SJSA1 (cell line): ENCODE results near the gene FGR. TPM values are rescaled to one million over a fixed set of nuclear protein-coding genes. Genes with fewer than 3 reads are reported as not detected.
A peak's percentile ranks its signal among the peaks of the same experiment; 100 is the strongest.

ENCODE experiments used
- DNase-seq, 2 experiments: peaks; one replicate each; pipeline ENCODE4 v3.0.0-alpha.2; 2015 to 2020; ENCODE audit warnings: low spot score in 2 of 2, low read depth in 1 of 2
- H3K27ac ChIP-seq: fragments of 250-450 bp; sonication (Bioruptor Pico); 2 replicates; pipeline ENCODE4 v1.5.1; 2020; ENCODE audit warnings: mild to moderate bottlenecking, moderate library complexity
- H3K27me3 ChIP-seq: fragments of 250-450 bp; sonication (Bioruptor Pico); replicated peaks from 2 replicates; pipeline ENCODE4 v1.5.1; 2020; ENCODE audit warnings: mild to moderate bottlenecking, moderate library complexity
- H3K36me3 ChIP-seq: fragments of 250-450 bp; sonication (Bioruptor Pico); 2 replicates; pipeline ENCODE4 v1.5.1; 2020; ENCODE audit warnings: mild to moderate bottlenecking
- H3K4me1 ChIP-seq: fragments of 250-450 bp; sonication (Bioruptor Pico); replicated peaks from 2 replicates; pipeline ENCODE4 v1.6.1; 2021; ENCODE audit warnings: mild to moderate bottlenecking
- H3K4me3 ChIP-seq: fragments of 250-450 bp; sonication (Bioruptor Pico); 2 replicates; pipeline ENCODE4 v1.5.1; 2020; ENCODE audit warnings: mild to moderate bottlenecking
- H3K9me3 ChIP-seq: fragments of 250-450 bp; sonication (Bioruptor Pico); replicated peaks from 2 replicates; pipeline ENCODE4 v1.5.1; 2020; ENCODE audit warnings: mild to moderate bottlenecking
- total RNA-seq: library from RNA; depleted of rRNA; stranded (reverse); fragments of >200 nt; shearing (Covaris generic); gene quantifications from 2 replicates; pipeline ENCODE4 v1.2.3, GENCODE V29; 2014

FGR gene
- total RNA-seq, 1 experiment from 2014 or later: not detected

GRCh38 chr1:27577504-27578188 lies 57.3 kb downstream of the FGR start:
- no peak overlapping the region for H3K27ac ChIP-seq
- peaks cover 15% of the 10 kb centered on the region for H3K4me1 ChIP-seq
- DNase-seq: no peak

GRCh38 chr1:27576806-27577227 lies 58.2 kb downstream of the FGR start:
- no peak overlapping the region for H3K27ac ChIP-seq
- H3K36me3 ChIP-seq: peaks cover 3% of the 10 kb centered on the region; the same call in 1 of the 2 replicates
- no peaks in the 10 kb centered on the region for H3K27me3 ChIP-seq
- peaks cover 15% of the 10 kb centered on the region for H3K4me1 ChIP-seq
- no peak for DNase-seq
- no peak overlapping the region for H3K4me3 ChIP-seq
- H3K9me3 ChIP-seq: no peaks in the 10 kb centered on the region

More at GRCh38 chr1:27577504-27578188, 57.3 kb downstream of the FGR start:
- Histone ChIP-seq H3K9me3 (no peaks in the 10 kb centered on the region), H3K4me3 (no peak overlapping the region), H3K36me3 (peaks cover 10% of the 10 kb centered on the region), H3K27me3 (no peaks in the 10 kb centered on the region)

GRCh38 chr1:27575840-27576331 lies 59.1 kb downstream of the FGR start:
- H3K4me1 ChIP-seq: peaks cover 15% of the 10 kb centered on the region
- H3K27ac ChIP-seq: peak overlapping the region; percentile 49; the same call in 1 of the 2 replicates
- H3K36me3 ChIP-seq: peaks cover 3% of the 10 kb centered on the region; the same call in 1 of the 2 replicates
- no peak for DNase-seq
- H3K4me3 ChIP-seq: peak overlapping the region; percentile 37
- no peaks in the 10 kb centered on the region for H3K27me3 ChIP-seq
- no peaks in the 10 kb centered on the region for H3K9me3 ChIP-seq

GRCh38 chr1:27574871-27575831 lies 59.8 kb downstream of the FGR start:
- DNase-seq: peak; percentile 44 to 72
- Histone ChIP-seq H3K4me1 (peaks cover 15% of the 10 kb centered on the region), H3K36me3 (peaks cover 3% of the 10 kb centered on the region; the same call in 1 of the 2 replicates), H3K27me3 (no peaks in the 10 kb centered on the region), H3K27ac (peak overlapping the region; percentile 49; the same call in 1 of the 2 replicates), H3K4me3 (peak overlapping the region; percentile 37), H3K9me3 (no peaks in the 10 kb centered on the region)

GRCh38 chr1:27574001-27574781 lies 60.8 kb downstream of the FGR start:
- Histone ChIP-seq H3K4me3 (no peak overlapping the region), H3K27me3 (no peaks in the 10 kb centered on the region), H3K9me3 (no peaks in the 10 kb centered on the region), H3K27ac (no peak overlapping the region), H3K4me1 (peaks cover 15% of the 10 kb centered on the region), H3K36me3 (peaks cover 3% of the 10 kb centered on the region; the same call in 1 of the 2 replicates)
- DNase-seq: no peak

GRCh38 chr1:27572679-27573426 lies 62.1 kb downstream of the FGR start:
- Histone ChIP-seq H3K27me3 (no peaks in the 10 kb centered on the region), H3K9me3 (no peaks in the 10 kb centered on the region), H3K4me3 (no peak overlapping the region), H3K4me1 (peaks cover 24% of the 10 kb centered on the region), H3K27ac (no peak overlapping the region), H3K36me3 (peaks cover 5% of the 10 kb centered on the region; the same call in 1 of the 2 replicates)
- no peak for DNase-seq

- Histone ChIP-seq H3K27ac (no peak overlapping the region), H3K4me3 (no peak overlapping the region), H3K36me3 (peaks cover 6% of the 10 kb centered on the region; the same call in 1 of the 2 replicates), H3K27me3 (no peaks in the 10 kb centered on the region), H3K9me3 (no peaks in the 10 kb centered on the region), H3K4me1 (peaks cover 27% of the 10 kb centered on the region)
- no peak for DNase-seq
Measured at GRCh38 chr1:27572019-27572678, 62.8 kb downstream of the FGR start.

GRCh38 chr1:27571439-27572018 lies 63.5 kb downstream of the FGR start:
- Histone ChIP-seq H3K4me3 (no peak overlapping the region), H3K36me3 (peaks cover 6% of the 10 kb centered on the region; the same call in 1 of the 2 replicates), H3K4me1 (peaks cover 27% of the 10 kb centered on the region), H3K27ac (no peak overlapping the region), H3K27me3 (no peaks in the 10 kb centered on the region), H3K9me3 (no peaks in the 10 kb centered on the region)
- no peak for DNase-seq

- no peaks in the 10 kb centered on the region for H3K27me3 ChIP-seq
- H3K9me3 ChIP-seq: no peaks in the 10 kb centered on the region
- no peak for DNase-seq
- no peak overlapping the region for H3K4me3 ChIP-seq
- H3K27ac ChIP-seq: no peak overlapping the region
- H3K4me1 ChIP-seq: peaks cover 21% of the 10 kb centered on the region
- peaks cover 3% of the 10 kb centered on the region; the same call in 1 of the 2 replicates for H3K36me3 ChIP-seq
Measured at GRCh38 chr1:27570784-27571183, 64.2 kb downstream of the FGR start.

- no peaks in the 10 kb centered on the region for H3K27me3 ChIP-seq
- peaks cover 3% of the 10 kb centered on the region; the same call in 1 of the 2 replicates for H3K36me3 ChIP-seq
- H3K4me1 ChIP-seq: peaks cover 17% of the 10 kb centered on the region
- no peaks in the 10 kb centered on the region for H3K9me3 ChIP-seq
- no peak overlapping the region for H3K4me3 ChIP-seq
- DNase-seq: no peak
- H3K27ac ChIP-seq: no peak overlapping the region
Measured at GRCh38 chr1:27570356-27570755, 64.6 kb downstream of the FGR start.

- DNase-seq: no peak
- Histone ChIP-seq H3K27ac (no peak overlapping the region), H3K4me1 (peaks cover 13% of the 10 kb centered on the region), H3K27me3 (no peaks in the 10 kb centered on the region), H3K9me3 (no peaks in the 10 kb centered on the region), H3K36me3 (peaks cover 3% of the 10 kb centered on the region; the same call in 1 of the 2 replicates), H3K4me3 (no peak overlapping the region)
Measured at GRCh38 chr1:27569506-27570291, 65.3 kb downstream of the FGR start.
